Ishikawa (cell line): ENCODE measurements around the gene ARHGAP42.

ENCODE experiments used
- CEBPB ChIP-seq: IDR thresholded peaks from 2 replicates; pipeline ENCODE4 v1.6.1; 2012
- CREB1 ChIP-seq: IDR thresholded peaks from 2 replicates; pipeline ENCODE4 v1.6.1; 2012; ENCODE audit warnings: low read depth
- EGR1 ChIP-seq: IDR thresholded peaks from 2 replicates; pipeline ENCODE4 v1.6.1; 2012
- EP300 ChIP-seq: IDR thresholded peaks from 2 replicates; pipeline ENCODE4 v1.6.1; 2012; ENCODE audit warnings: borderline replicate concordance
- FOXM1 ChIP-seq: IDR thresholded peaks from 2 replicates; pipeline ENCODE4 v1.6.1; 2012; ENCODE audit warnings: low read depth, borderline replicate concordance
- MAX ChIP-seq: IDR thresholded peaks from 2 replicates; pipeline ENCODE4 v1.6.1; 2012
- NFIC ChIP-seq: IDR thresholded peaks from 2 replicates; pipeline ENCODE4 v1.6.1; 2012
- RAD21 ChIP-seq: IDR thresholded peaks from 2 replicates; pipeline ENCODE4 v1.6.1; 2012; ENCODE audit warnings: low read depth
- REST ChIP-seq: IDR thresholded peaks from 2 replicates; pipeline ENCODE4 v1.6.1; 2012; ENCODE audit warnings: low read depth, mild to moderate bottlenecking
- TAF1 ChIP-seq: IDR thresholded peaks from 2 replicates; pipeline ENCODE4 v1.6.1; 2012; ENCODE audit warnings: low read depth, mild to moderate bottlenecking
- TCF12 ChIP-seq: IDR thresholded peaks from 2 replicates; pipeline ENCODE4 v1.6.1; 2012; ENCODE audit warnings: low read depth
- TEAD4 ChIP-seq: IDR thresholded peaks from 2 replicates; pipeline ENCODE4 v1.6.1; 2012
- USF1 ChIP-seq: IDR thresholded peaks from 2 replicates; pipeline ENCODE4 v1.6.1; 2012
- YY1 ChIP-seq: IDR thresholded peaks from 2 replicates; pipeline ENCODE4 v1.6.1; 2012; ENCODE audit warnings: low read depth
- ZBTB7A ChIP-seq: IDR thresholded peaks from 2 replicates; pipeline ENCODE4 v1.6.1; 2012; ENCODE audit warnings: low read depth

ARHGAP42 gene

GRCh38 chr11:100925935-100926334, 238.8 kb downstream of the ARHGAP42 start:
- TF ChIP-seq USF1, result no peak
- no peak for TF ChIP-seq EGR1
- TF ChIP-seq REST, result no peak

- TF ChIP-seq ZBTB7A (no peak), FOXM1 (no peak), USF1 (no peak), TAF1 (no peak), CEBPB (no peak), TCF12 (no peak), EGR1 (no peak), TEAD4 (no peak), YY1 (no peak), NFIC (no peak), CREB1 (no peak), EP300 (no peak), REST (no peak), RAD21 (no peak), MAX (no peak)
Observed at GRCh38 chr11:100927579-100927978, 240.5 kb downstream of the ARHGAP42 start.

GRCh38 chr11:100928426-100928825, 241.3 kb downstream of the ARHGAP42 start:
- TF ChIP-seq MAX (no peak), USF1 (no peak), EP300 (no peak), EGR1 (no peak), FOXM1 (no peak), CEBPB (no peak), CREB1 (no peak), TAF1 (no peak), RAD21 (no peak)

- TF ChIP-seq EP300 (no peak), YY1 (no peak), TCF12 (no peak), FOXM1 (no peak), TEAD4 (no peak), CREB1 (no peak), TAF1 (no peak), CEBPB (no peak), REST (no peak), NFIC (no peak), EGR1 (no peak), MAX (no peak), USF1 (no peak), RAD21 (no peak), ZBTB7A (no peak)
Observed at GRCh38 chr11:100929377-100929776, 242.3 kb downstream of the ARHGAP42 start.
